Fibroblast of the conjunctiva (primary cell): ENCODE results near the gene PTPRM.

Experiments
- DNase-seq: peaks from one replicate; pipeline ENCODE4 v3.0.0-alpha.2; 2010; ENCODE audit warnings: low read depth

The PTPRM gene

DNA sequence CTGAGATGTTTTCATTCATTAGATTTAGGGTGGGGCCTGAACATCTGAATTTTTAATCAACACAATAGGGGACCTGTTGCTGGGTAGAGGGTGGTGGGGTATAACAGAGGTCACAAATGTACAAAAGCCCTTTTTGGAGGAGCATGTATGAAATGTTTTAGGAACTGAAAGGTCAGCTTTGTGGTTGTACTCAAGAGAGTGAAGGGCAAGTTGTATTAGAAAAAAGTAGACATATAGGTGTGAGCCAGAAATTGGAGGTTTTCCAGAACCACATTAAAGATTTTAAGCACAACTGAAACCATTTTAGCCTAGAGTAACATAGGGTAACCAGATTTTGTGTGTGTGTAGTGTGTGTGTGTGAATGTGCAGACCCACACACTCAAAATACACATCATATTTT, 62.3 kb downstream of the PTPRM start:
- no peak for DNase-seq

DNA sequence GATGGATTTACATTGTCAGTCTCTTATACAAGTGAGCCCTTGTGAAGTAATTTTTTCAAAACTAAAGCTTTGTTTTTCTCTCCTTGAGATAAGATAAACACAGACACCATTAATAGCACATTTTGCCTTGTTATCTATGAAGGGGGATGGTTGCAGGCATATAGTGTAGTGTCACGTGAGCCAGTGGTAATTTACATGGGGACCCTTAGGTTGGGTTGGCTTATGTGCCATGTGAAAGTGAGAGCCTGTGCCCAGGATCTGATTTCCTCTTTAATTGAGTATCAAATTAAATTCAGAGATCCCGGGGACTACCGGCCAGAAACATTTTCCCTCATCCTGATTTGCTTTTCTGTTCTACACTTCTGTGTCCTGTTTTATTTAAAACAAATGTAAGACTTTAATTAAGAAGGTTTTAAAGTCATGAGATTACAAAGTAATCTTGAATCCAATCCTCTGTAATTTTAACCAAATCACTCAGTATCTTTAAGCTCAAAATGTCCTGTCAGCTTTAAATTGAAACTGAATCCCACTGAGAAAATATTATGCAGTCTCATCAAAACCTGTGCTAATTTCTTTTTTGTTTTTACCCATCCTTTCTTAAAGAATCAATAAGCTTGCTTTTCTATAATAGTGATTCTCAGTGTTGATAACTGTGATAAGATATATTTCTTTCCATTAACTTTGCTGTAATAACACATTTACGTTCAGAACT, 63.8 kb downstream of the PTPRM start:
- no peak for DNase-seq

DNA sequence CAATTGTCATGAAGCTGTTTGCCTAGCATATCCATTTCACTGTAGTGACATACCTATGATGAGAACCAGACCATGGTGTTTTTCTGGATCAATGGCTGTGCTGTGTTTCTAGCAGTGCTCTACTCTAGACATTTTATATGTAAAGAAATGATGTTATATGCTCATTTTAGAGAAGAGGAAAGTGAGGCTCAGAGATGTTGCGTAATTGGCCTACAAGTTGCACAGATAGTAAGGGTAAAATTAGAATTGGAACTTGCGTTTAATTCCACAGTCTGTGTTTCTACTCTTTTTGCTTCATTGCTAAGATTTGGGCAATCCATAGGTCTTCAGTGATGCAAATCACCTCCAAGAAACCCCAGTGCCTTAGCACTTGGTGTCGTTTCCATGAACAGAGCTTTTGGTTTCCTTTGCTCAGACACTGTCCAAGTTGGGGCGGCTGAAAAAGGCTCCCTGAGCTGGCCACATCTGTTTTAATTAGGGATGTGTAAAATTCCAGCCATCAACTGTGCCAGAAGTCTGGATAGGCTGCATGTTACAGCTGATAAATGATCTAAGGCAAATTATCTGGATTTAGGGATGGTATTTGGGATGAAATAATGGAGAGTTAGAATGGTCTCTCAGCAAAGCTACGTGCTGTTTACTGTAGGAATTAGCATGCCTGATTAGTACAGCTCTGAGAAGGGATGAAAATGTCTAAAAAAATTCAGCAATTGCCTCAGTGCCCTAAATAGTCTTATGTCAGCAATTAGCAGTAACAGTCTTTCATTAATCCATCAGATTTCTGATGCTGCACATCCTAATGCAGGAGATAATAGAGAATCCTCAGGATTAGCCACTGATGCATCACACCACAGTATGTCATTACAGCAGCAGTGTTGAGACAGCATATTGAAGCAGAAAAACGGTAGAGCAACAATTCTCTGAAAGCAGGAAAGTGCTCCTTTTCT, 65.3 kb downstream of the PTPRM start:
- no peak for DNase-seq

DNA sequence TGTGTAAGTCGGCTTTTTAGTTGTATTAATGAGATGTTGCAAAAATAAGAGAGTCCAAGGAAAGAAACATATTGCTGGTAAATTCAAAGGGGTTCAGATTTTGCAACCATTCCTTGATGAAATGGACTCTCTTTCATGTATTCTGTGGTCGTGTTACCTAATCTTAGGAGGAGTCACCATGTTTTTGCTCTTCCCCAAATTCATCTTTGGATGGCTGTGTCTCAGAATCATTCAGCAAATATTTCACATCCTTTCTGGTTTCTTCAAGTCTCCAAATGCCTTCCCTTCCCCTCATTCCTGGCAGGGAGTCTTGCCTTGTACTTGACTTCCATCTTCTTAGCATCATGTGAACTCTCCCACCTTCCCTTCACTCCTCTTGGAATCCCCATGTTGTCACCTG, 66.1 kb downstream of the PTPRM start:
- DNase-seq, result no peak

DNA sequence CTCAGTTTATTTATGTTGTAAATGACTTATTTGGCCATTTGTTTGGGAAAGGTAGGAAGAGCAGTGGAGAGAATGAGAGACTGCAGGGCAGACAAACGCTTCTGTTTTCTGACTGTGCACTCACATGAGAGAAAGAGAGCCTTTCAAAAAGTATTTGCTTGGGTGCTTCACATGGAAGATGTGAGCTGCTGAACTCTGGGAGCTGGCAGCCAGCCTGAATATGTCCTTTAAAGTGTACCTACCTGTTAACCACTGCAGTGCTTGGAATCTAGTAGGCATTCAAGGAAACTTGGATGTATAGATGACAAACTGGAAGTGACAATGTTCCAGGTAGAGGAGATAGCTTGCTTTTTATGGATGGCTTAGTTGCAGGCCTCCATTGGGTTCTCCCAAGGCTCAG, 68.8 kb downstream of the PTPRM start:
- DNase-seq, result no peak

DNA sequence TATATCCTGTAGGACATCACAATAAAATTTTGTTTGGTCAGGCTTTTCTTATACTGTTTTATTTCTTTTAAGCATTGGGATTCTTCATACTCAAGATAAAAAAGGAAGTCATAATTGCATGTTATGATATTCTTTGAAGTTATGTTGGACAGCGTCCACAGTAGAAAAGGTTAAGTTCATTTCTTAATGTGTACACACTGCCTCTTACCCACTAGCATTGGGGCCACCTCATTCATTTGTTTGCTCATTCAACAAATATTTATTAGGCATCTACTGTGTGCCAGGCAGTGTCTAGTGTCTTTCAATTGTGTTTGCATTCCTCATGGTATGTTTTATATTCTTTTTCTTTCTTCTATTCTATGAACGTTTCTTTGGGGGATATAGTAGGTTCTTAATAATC, 70.2 kb downstream of the PTPRM start:
- no peak for DNase-seq

DNA sequence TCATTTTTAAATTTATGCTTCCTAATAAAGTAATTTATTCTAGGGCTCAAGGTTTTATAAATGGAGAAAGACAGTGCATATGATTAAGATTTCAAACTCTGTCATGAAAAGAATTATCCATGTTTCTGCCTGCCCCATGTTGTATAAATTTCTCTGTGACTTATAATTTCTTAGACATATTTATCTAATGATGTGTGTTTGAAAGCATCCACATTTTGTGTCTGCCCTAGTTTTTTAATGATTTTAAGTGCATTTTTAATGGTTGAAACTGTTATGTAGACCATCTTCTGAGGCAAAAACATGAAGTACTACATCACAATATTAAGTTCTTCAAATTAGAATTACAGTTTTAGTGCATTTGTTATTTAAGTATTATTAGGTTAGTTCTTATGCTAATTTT, 71.2 kb downstream of the PTPRM start:
- DNase-seq, result no peak

DNA sequence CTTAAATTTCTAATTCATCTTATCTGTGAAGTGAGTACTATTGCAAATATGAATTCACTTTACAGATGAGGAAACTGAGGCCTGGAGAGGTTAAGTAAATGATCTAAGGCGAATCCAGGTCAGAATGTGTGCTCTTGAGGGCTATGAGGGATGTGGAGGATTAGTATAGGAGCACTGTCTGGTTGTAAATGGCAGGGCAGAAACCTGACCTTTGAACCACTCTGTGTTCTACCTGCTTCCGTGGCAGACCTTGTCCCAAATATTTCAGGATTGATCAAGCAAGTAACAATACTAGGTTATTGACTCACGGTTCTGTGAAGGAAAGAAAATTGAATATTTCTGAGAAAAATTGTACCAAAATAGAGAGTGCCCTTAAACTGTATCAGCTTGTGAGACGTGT, 74.7 kb downstream of the PTPRM start:
- DNase-seq, result no peak

DNA sequence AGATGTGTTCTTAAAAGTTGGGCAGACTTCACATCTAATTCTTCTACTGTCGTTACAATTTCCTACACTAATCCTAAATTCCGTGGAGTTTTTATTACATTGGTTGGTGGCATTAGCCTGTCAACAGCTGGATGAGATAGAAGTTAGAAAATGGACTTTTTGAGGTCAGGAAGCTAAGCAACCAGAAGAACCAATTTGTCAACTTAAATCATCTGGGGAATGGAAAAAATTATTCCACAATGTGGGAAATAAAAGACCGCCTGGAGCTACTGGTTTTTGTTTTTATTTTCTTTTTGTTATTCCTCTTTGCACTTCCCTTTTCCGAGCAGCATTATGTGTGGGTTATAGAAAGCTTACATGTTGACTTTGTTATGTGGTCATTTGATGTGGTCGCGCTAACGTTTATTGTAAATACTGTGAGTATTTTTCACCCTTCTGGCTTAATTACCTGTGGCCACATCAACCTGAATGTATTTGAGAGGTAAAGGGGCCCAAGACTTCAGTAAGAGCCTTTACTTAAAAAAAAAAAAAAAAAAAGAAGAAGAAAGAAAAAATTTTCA, 75.3 kb downstream of the PTPRM start:
- DNase-seq, result no peak

DNA sequence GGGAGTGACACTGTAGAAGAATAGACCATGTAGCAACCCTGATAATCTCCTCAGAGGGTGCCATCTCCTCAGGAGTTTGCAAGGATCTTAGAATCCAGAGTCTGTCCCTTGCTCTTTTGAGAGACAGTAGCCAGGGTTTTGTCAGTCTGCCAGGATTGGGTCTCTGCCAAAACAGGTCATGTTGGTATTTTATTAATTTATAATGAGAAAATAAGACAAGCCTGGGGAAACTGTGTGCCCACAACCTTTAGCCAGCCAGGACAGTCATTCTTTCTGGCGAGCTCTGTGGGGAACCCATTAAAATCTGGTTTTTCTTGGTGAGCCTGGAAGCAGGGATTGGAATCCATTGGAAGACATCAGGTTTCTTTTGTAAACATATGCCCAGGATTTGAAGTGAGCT, 78.6 kb downstream of the PTPRM start:
- DNase-seq, result no peak

DNA sequence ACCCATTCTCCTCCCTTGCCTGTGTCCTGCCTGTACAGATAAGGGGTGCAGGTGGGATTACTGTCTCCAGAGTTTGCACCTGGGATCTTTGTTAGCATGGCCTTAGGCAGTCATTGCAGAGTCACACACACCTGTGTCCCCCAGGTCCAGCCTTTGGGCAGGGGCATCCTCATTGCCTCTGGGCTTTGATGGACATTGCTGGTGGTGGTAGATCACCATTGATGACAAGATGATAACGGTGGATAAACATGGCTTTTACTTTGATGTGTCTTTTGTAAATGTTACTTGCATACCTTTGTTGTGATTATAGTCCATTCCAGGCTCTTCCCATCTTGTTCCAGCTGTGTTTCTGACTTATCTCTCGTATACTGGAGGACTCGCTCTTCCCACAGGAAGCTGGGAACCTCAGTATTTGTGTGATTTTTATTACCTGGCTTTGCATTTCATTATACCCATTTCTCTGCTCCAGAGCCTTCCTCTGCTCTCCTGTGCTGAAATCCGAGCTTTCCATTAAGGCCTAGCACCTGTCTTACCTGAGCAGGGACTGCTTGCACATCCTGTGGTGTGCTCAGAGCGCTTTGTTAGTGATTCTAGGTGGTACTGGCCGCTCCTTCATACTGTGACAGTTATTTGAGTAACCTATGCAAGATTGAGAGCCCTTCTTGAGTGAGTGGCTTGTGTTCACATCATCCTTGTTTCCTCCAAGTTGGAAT, 79.2 kb downstream of the PTPRM start:
- DNase-seq, result no peak

DNA sequence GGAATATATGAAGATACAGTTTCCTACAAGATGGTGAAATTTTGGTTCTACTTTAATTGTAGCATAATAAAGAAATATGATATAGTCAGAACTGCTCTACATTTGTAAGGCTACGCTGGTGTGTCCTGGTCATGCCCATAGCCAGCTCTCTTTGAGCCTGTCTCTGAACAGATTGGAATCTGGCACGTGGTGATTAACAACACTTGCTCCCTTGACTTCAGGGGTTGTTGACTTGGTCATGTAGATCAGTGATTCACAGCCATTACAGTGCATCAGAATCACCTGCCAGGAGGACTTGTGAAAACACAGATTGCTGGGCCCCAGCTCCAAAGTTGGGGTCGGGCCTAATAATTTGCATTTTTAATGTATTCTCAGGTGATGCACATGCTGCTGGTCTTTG, 80.4 kb downstream of the PTPRM start:
- DNase-seq, result no peak

DNA sequence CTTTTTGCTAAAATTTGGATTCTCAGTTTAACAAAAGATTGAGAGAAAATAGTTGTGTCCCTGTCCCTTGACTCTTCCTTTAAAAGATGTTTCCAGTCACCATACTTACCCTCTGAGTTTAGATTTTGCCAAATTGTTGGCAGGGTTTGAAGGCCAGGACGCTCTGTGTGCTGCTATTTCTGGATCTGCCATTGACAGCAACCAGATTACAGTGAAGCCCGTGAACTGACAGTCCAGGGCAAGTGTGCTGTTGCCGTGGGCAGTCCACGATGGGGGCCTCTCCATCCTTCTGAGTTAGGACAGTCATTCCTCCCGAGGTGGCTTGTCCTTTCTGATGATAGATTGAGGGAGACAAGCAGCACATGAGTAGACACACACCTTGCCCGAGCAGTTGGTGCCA, 89.9 kb downstream of the PTPRM start:
- no peak for DNase-seq

DNA sequence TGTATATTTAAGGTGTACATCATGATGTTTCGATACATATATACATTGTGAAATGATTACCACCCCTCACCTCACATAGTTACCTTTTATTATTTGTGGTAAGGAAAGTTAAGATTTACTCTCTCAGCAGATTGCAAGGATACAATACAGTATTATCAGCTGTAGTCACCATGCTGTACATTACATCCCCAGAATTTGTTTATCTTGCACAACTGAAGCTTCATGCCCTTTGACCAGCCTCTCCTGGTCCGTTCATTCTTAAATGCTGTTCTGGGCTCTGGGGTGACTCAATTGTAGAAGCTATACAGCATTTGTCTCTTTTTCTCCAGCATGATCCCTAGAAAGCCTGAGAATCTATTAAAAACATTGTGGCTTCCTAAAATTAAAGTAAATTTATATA, 90.8 kb downstream of the PTPRM start:
- no peak for DNase-seq

DNA sequence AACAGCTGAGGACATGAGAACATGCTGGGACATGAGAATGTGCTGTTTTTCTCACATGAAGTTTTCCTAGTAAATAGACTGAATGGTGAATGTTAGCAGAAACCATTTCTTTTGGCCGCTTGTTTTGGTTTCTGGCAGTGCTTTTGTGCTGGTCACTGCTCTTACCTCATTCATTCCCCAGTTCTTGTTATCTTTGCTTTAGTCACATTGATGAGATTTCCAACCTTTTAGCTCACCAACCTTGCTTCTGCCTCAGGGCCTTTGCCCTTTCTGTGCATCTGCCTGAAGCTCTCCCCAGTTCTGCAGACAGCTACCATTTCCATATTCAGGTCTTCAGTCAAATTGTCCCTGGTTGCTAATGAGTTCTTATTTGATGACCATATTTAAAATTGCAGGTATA, 91.6 kb downstream of the PTPRM start:
- DNase-seq, result no peak

DNA sequence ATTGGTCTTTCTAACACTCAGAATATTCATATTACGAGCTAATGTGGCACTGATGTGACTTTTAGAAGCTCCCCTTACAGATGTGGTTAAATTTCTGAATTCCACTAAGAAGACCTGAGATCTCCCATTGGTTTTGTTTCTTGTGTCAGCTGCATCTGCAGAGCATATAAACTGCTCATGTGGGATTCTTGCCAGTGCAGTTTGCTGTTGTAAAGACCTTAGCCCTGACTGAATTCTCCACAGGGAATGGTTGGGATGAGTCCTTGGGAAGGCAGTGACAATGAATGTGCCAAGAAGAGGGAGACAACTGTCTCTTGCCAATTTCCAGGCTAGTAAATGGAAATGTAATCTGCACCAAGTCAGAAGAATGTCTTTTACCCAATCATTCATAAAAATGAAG, 94.1 kb downstream of the PTPRM start:
- DNase-seq, result no peak

DNA sequence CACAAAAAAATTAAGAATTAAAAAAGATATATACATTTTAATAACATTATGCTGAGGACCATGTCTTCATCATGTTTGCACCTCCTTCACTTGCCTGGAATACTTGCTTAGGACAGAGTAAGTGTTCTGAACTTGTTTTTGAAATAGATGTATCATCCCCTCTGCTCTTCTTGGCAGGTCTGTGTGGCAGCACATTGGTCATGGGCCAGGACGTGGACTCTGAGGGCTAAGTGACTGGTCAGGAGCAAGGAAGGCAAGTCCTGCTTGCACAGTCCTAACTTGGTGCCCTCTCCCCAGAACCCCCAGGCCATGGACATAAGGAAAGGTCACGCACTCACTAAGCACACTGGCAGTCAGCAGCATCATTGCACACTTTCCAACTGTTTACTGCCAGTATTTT, 95.8 kb downstream of the PTPRM start:
- no peak for DNase-seq

DNA sequence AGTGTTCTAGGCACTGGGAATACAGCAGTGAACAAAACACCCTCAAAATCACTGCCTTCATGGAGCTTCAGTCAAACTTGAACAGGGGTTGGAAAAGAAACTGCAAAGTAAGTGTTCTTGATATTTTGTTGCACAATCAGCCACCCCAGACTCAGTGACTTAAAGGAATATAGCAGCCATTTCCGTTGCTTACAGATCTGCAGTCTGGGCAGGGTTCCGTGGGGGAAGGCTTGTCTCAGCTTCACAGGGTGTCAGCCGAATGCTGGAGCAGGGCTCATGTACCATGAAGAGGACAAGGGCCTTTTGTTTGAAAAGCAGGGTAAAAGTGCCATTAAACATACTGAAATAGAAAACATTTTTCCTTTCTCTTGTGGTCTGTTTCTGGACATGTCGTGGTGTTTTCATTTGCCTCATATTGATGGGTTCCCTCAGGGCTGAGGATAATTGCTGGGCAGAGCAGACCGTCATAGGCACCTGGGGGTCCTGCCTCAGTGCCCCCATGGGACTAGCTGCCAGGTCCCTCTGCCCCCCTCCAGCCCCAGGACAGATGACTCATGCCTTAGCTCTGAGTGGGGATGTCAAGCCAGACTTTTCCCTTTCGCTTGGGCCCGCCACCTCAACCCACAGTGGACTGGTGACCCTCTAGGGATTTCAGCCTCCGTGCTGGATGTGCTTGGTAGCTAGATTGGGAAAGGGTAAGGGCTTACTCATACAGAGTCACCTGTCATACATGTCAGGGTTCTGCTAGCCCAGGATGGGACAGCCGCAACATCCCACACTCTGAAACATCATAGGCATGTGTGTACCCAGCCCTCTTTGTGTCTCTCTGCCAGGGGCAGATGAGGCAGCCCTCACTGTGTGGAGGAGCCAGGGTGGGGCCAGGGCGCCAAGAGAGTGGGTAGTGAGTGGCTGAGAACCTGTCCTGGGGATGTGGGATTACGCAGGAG, 96.5 kb downstream of the PTPRM start:
- no peak for DNase-seq

DNA sequence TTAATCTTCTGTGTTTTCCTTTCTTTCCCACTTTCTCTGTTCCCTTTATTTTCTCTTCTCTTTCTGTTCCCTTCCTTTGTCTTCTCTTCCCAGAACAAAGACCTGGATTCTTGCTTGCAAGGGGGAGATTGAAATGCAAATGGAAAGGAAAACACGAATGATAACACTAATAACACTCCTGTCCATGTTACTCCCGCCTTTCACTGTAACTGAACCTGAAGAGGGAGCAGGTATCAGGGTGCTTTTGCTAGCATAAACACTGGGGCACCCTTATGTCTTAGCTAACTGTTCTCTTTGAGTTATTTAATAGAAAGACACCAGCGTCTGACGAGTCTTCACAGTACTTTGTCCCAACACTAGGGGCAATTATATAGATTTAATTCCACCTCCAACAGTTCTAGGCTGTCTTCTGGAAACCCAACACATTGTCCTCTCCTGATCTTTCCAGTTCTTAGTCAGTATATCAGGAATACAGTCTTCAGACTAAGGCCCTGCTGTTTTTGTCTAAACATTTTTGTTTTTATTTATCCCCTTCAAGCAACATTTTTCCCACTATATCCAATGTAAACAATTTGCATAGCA, 99.2 kb downstream of the PTPRM start:
- DNase-seq, result no peak

DNA sequence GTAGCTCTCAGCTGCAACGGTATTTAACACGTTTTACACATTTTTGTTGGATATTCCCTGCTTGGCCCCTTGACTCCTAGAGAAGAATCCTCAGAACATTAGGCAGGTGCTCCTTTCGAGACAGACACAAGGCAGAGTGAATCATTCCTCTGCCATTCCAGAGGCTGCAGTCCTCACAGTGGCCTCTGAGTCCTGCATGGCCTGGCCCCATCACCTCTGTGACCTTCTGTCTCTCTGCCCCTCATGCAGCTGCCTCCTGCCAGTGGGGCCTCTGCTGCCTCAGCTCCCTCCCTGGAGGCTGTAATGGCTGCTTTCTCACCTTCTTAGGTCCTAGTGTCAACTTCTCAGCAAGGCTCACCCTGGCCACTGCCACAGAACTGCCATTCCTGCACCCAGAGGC, 101.3 kb downstream of the PTPRM start:
- DNase-seq, result no peak

DNA sequence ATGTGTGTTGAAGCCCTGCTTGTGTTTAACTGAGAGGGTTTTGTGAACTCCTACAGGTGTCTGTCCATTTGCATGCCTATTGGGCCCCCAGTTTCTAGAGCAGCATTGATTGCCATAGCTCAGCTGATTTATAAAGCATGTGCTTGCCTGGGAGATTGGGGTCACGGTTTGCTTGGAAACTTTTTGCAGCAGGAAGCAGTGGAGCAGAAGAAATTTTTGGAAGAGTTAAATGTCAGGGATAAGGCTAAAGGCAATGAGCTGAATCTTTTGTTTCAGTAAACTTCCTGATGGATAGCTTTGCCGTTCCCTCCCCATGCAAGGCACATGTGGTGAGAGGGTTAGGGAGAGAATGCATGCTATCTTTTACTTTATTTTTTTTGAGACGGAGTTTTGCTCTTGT, 102.2 kb downstream of the PTPRM start:
- DNase-seq, result no peak
